Measurements from ENCODE around the gene UGT1A9.

UGT1A9 gene

GRCh38 chr2:233820774-233821105 lies 149.0 kb downstream of the UGT1A9 start:
- TF ChIP-seq CTCF (IDR thresholded peaks at IDR 0.05; ENCODE audit: extremely low read depth, insufficient read depth, missing control alignments): no peak
- in situ Hi-C loops (cut with MboI; ENCODE audit: low pct_unique_long_range_greater_than_20kb, low sequenced_read_pairs, unreplicated experiment): no loop called here
- DNase-seq (ENCODE audit: low spot score): no peak

GRCh38 chr2:233821196-233821595 lies 149.5 kb downstream of the UGT1A9 start:
- no peak for TF ChIP-seq CTCF (IDR thresholded peaks at IDR 0.05; ENCODE audit: extremely low read depth, insufficient read depth, missing control alignments)
- no peak for DNase-seq (ENCODE audit: low spot score)
- in situ Hi-C loops (cut with MboI; ENCODE audit: low pct_unique_long_range_greater_than_20kb, low sequenced_read_pairs, unreplicated experiment): no loop called here

- in situ Hi-C loops (cut with MboI; ENCODE audit: low pct_unique_long_range_greater_than_20kb, low sequenced_read_pairs, unreplicated experiment): no loop called here
- TF ChIP-seq CTCF (IDR thresholded peaks at IDR 0.05; ENCODE audit: extremely low read depth, insufficient read depth, missing control alignments): no peak
- no peak for DNase-seq (ENCODE audit: low spot score)
Measured at GRCh38 chr2:233821709-233822100, 150.0 kb downstream of the UGT1A9 start.

- no peak for DNase-seq (ENCODE audit: low spot score)
- no peak for TF ChIP-seq CTCF (IDR thresholded peaks at IDR 0.05; ENCODE audit: extremely low read depth, insufficient read depth, missing control alignments)
- in situ Hi-C loops (cut with MboI; ENCODE audit: low pct_unique_long_range_greater_than_20kb, low sequenced_read_pairs, unreplicated experiment): no loop called here
Measured at GRCh38 chr2:233822101-233822771, 150.5 kb downstream of the UGT1A9 start.
